HG03354 (cell line): ENCODE data around the gene RNU1-3.
"Not testable (repeated sequence)": the region's sequence is repeated elsewhere in the genome, so short reads cannot be mapped to it uniquely, and the experiment has no call there.

Experiments used
- ATAC-seq: cut with Tn5 transposase; IDR thresholded peaks from one replicate; pipeline ENCODE4 v1.9.1; 2021; ENCODE audit warnings: mild to moderate bottlenecking; ENCODE audit not compliant: unreplicated experiment, poor library complexity, severe bottlenecking

Gene RNU1-3

DNA sequence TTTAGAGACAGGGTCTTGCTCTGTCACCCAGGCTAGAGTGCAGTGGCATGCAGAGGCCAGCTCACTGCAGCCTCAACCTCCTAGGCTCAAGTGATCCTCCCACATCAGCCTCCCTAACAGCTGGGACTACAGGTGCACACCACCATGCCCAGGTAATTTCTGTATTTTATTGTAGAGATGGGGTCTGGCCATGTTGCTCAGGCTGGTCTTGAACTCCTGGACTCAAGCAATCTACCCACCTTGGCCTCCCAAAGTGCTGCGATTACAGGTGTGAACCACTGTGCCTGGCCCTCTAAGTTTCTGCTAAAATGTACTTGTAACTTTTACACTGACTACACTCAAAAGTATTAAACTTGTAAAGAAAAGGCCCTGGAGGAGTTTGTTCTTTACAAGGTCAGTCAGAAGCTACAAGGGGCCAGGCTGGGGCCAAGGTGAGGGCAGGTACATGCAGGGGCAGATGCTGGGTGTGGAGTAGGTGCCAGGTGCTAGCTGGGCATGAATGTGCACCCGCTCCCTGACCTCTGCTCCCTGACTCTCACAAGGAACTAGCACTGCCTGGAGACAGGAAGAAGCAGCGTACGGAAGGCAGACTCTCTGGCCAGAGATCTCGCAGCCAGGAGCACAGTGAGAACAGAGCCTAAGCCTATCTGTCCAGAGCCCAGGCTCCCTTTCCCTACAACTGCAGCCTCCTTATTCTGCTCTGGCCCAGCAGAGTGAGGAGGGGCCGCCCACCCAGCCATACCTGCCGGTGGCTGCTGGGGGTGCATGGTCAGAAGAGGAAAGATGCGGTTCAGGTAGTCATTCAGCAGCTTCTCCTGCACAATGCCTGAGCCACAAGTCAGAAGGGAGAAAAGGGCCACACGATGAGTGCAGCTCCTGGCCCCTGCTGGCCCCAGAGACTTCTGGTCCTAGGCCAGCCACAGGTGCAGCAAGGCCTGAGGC, 24.5 kb downstream of the RNU1-3 start:
- not testable (repeated sequence) for ATAC-seq

DNA sequence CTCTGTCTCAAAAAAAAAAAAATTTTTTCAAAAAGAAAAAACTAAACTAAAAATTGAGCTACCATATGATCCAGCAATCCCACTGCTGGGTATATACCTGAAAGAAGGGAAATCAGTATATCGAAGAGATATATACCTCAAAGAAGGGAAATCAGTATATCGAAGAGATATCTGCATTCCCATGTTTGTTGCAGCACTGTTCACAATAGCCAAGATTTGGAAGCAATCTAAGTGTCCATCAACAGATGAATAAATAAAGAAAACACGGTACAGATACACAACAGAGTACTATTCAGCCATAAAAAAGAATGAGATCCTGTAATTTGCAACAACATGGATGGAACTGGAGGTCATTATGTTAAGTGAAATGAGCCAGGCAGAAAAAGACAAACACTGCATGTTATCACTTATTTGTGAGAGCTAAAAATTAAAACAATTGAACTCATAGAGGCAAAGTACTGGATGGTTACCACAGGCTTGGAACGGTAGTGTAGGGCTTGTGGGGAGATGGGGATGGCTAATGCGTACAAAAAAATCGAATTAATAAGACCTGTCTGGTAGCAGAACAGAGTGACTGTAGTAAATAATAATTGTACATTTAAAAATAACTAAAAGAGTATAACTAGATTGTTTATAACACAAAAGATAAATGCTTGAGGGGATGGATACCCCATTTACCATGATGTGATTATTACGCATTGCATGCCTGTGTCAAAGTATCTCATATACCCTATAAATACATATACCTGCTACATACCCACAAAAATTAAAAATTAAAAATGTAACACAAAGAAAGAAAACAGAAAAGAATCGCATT, 25.4 kb downstream of the RNU1-3 start:
- not testable (repeated sequence) for ATAC-seq

DNA sequence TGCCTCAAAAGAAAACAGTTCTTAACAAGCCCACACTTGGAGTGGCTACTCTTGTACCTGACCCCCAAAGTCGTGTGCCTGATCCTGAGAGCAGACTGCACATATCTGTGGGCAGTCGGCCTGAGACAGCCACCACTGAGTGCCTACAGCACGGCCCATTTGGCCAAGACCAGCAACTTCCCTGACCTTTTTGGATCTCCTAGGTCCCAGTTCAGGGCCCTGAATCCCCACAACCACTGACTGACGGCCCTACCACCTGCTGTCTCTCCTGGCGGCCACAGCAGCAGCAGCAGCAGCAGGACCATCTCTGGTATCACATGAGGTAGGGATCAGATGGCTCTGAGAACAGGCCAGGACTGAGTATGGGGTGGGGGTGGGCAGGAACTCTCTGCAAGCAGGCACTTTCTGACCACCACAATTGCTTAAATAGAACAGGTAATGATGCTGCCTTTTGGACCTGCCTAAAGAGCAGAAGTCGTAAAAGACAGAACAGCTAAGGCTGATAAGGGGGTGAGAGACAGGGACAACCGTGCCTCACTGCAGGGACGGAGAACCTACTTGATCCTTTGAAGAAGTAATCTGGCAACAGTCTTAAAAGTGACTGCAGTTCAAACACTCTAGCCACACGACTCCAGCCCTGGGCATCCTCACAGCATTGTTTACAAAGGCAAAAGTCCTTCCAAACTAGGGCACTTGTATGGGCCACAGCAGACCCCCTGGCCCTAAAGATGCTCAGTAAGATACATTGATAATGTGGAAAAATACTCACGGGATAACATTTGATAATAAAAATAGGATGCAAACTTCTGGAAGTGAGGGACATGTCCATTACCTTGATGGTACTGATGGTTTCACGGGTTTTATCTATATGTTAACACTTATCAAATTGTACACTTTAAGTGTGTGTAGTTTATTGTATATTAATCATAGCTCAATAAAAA, 27.4 kb downstream of the RNU1-3 start:
- not testable (repeated sequence) for ATAC-seq

DNA sequence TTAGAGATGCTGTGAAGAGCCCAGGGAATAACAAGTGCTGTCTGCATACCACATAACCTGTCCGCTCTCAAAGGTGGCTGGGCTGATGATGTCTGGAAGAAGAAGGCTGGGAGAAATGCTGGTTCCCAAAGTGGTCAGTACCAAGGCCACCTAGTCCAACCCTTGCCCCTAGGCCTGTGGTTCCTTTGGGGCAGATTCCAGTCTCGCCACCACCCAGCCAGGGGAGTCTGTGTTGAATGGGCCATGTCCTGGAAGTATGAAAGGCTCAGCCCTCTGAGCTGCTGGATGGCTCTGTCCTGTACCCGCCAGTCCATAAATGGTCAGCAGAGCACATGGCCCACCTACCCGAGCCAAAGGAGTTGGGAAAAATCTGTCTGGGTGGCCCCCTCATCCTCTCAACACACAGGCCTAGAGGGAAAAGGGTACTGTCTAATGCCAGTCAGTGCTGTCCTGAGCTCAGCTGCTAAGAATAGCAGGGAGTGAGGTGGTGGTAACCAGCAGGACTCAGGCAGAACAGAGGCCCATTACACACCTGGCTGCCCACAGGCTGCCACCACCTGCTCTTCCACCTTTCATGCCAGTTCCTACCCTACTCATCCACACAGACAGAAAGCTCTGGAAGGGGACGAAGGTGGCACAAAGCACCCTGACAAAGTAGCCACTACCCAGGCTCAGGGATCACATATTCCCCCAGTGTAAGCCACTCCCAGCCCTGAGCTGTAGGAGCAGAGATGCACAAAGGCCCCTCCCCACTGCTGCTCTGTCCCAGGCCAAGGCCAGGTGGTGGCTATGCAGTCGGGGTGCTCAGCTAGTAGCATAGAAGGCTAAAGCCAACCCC, 28.6 kb downstream of the RNU1-3 start:
- not testable (repeated sequence) for ATAC-seq

DNA sequence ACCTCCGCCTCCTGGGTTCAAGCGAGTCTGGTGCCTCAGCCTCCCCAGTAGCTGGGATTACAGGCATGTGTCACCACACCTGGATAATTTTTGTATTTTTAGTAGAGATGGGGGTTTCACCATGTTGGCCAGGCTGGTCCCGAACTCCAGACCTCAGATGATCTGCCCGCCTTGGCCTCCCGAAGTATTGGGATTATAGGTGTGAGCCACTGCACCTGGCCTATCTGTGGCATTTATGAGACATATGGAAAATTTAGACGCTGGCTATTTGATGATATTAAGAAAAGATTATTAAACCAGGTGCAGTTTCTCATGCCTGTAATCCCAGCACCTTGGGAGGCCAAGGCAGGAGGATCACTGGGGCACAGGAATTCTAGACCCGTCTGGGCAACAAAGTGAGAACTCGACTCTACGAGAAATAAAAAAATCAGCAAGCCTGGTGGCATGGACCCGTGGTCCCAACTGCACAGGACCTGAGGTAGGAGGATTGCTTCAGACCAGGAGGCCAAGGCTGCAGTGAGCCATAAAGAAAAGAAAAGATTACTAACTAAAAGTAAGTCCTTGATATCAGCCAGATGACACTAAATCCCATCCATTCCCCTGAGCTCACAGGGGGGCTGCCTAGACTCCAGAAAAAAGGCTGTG, 30.1 kb downstream of the RNU1-3 start:
- ATAC-seq: not testable (repeated sequence)

DNA sequence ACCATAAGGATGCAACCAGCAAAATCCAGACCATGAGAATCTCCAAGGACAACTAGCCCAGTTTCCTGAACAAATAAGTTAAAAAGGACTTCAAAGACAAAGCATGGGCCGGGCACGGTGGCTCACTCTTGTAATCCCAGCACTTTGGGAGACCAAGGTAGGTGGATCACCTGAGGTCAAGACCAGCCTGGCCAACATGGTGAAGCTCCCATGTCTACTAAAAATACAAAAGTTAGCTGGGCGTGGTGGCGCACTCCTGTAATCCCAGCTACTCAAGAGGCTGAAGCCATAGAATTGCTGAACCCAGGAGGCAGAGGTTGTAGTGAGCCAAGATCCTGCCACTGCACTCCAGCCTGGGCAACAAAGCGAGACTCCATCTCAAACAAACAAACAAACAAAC, 30.8 kb downstream of the RNU1-3 start:
- not testable (repeated sequence) for ATAC-seq

DNA sequence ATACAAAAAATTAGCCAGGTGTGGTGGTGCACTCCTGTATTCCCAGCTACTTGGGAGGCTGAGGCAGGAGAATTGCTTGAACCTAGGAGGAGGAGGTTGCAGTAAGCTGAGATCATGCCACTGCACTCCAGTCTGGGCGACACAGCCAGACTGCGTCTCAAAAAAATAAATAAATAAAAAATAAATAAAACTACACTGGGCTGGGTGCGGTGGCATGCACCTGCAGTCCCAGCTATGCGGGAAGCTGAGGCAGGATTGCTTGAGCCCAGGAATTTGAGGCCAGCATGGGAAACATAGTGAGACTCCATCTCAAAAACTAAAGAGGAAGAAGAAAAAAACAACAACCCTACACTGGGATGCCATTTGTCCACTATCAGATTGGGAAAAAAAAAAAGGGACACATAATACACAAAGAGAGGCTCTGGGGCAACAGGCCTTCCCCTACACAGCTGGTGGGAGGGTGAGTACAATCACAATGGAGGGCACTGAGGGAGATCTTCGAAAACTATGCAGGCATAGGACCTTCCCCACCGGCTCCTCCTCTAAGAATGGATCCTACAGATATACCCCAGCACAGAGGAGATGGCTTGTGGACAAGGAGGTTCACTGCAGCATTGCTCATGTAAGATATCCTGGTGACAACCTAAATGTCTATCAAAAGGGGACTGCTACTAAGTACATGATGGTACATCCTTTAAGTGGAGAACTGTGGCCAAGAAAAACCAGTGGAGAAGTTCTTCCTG, 33.0 kb downstream of the RNU1-3 start:
- not testable (repeated sequence) for ATAC-seq

DNA sequence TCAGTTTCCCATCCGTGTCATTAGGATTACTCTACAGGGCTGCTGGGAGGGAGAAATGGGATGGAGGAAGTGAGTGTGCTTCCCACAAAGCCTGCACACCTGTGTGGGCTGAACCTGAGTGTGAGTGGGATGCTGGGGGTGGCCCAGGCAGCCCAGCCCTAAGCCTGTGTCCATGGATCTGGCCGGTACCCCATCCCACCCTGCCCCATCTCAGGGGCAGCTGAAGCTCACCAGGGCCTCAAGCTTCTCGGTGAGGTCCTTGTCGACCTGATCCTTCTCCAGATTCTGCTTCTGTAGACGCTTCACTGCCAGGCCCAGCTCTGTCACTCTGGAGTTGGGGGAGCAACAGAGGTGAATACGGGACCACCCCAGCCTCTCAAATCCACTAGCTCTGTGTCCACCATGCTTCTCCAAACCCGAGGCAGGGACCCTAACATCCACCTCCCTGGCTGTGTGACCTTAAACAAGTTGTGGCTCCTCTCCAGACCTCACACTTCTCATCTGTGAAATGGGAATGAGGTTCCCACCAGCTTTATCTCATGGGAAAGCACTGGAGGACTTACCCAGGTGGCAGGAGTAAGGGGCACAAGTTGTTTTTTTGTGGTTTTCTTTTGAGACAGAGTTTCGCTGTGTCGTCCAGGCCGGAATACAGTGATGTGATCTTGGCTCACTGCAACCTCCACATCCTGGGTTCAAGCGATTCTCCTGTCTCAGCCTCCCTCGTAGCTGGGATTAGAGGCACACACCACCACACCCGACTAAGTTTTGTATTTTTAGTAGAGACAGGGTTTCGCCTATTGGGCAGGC, 34.5 kb downstream of the RNU1-3 start:
- not testable (repeated sequence) for ATAC-seq

DNA sequence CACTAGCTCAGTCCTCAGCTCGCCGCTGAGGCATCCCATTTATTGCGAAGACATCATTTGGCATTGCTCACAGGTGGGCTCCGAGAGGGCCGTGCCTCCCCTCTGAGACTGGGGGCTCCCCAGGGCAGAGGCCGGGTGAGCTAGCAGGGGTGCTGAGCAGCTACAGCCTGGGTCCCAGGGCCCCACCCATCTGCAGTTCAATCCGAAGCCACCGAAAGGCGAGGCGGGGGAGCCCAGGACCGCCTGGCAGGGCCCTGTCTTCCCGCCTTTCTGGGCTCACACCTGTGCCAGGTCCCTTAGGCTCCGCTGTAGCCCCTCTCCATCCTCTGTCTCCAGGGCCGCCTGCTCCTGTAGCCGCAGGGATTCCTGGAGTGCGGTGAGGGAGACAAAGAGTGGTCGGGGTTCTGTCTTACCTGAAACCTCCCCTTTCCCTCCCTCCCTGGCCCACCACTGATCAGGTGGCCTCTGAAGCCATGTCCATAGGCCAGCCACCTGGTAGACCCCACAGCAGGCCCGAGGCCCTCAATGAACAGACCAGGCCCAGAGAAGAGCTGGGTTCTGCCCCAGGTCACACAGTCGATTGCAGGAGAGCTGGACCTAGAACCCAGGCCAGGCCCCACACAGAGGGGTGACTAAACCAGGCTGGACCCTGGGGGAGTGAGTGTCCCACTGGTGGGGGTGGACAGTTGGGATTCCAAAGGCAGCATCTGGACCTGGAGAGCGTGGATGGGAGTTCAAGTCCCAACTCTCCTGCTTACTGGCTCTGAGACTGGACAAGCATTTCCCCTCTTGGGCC, 35.3 kb downstream of the RNU1-3 start:
- ATAC-seq: no peak

DNA sequence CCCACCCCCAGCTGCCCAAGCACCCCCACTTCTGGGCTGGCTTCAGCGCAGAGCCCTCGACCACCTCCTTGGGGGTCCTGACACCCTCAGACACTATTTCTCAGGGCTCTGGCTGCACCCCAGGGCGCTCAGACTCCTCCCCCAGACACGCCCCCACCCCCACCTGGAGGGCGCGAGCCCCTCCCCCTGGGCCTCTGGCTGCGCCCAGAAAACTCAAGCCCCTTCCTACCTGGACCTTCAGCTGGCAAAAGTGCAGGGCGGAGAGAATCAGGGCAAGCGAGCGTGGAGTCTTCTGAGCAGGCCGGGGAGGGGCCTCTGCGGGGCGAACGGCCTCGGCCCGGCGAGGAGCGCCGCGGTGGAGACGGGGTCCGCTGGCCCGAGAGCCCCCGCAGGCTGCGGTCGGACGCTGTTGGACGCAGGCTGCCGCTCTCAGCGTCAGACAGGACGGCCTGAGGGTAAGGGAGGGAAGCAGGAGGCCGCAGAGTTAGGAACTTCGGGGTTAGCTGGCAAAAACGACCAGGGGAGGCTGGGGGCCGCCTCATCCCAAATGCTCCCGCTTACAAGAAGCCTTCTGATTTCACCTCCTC, 36.0 kb downstream of the RNU1-3 start:
- no peak for ATAC-seq

DNA sequence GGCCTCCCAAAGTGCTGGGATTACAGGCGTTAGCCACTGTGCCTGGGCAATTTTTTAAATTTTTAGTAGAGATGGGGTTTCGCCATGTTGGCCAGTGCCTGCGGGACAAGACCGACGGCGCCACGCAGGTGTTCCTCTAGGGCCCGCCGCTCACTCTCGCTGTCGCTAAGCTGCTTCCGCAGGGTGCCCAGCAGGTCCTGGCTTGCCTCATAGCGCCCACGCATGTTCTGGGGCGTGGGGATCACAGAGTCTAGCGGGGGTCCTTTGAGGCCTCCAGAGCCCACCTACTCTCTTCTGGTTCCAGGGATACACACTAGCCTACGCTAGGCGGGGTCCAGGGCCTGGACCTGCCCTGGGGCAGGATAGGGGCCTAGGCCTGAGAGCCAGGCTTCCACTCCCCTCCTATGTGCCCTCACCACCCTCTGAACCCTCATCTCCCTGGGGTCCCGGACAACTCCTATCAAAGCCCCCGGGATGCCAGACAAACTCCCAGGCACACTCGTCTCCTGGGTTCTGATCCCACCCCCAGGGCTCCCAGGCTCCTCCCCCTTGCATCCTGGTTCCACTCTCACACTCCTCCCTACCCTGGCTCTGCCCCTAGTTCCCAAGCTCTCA, 36.7 kb downstream of the RNU1-3 start:
- ATAC-seq: not testable (repeated sequence)

DNA sequence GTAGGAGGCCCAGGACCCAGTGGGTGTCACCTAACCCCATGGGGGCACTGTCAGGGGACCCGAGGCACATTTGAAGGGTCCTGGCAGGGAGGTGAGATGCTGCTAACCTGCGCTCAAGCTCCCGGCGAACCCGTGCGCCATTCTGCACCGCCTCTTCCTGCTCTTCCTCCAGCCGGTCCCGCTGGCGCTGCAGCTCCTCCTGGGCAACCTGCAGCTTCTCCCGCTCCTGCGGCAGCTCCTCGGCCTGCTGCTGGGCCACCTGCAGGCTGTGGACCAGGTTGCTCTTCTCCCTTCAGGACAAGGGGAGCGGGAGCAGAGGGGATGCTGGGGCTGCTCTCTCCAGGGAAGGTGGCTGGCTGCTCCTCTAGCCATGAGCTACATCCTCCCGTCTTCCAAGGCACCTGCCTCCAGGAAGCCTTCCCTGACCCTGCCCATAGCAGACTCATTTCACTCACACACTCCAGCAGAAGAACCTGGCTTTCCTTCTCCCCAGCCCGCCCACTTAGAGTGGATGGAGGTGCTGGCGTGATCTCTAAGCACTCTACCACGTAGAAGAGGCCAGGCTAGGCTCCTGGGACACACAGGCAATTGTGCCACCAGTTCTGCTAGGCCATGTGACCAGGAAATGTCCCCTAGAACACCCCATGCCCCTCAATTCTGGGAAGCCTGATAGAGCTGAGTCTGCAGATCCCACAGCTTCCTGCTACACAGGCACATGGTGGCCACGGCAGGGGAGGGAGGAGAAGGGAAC, 38.2 kb downstream of the RNU1-3 start:
- no peak for ATAC-seq

DNA sequence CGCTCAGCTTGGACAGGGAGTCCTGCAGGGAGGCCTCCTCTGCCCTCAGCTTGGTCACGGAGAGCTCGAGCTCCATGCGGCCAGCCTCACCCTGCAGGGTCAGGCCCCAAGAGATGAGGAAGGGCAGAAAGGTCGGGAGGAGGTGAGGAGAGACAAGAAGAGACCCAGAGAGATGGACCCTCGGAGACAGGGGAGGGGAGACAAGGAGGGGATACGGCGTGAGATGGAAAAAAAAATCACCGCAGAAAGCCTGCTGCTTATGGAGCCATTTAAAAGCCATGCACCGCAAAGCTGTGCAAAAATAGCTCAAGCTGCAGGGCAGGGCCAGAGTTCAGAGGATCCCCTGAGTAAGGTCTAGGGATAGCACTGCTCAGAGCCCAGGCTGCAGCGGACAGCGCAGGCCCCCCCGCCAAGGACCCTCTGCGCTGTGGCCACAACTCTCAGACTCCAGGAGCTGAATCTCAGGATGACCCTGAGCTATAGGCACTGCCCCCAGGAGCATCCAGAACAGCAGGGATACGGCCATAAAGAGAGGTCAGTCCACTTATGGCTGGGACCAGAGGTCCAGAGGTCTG, 40.3 kb downstream of the RNU1-3 start:
- ATAC-seq: not testable (repeated sequence)
